GM19328 (cell line): ENCODE data around the gene KRT81.
"Not testable (repeated sequence)": the region's sequence is repeated elsewhere in the genome, so short reads cannot be mapped to it uniquely, and the experiment has no call there.

Source experiments
- ATAC-seq: cut with Tn5 transposase; IDR thresholded peaks from one replicate; pipeline ENCODE4 v1.9.1; 2021; ENCODE audit warnings: mild to moderate bottlenecking, moderate library complexity; ENCODE audit not compliant: unreplicated experiment

KRT81 gene

DNA sequence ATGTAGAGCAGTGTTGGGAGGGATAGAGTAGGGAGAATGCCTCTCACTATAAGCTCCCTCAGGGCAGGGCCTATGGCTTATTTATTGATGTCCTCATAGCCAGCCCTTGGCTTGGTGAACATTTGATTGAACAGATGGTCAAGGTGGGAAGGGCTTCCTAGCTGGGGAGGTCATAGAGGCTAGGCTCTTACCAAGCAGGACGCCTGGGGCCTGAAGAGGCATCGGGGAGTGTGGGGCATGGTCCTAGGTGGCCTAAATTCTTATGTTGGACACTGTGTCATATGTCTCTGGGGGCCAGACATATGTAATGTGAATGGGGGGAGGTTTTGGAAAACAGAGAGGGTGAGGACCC, 34.8 kb downstream of the KRT81 start:
- no peak for ATAC-seq

DNA sequence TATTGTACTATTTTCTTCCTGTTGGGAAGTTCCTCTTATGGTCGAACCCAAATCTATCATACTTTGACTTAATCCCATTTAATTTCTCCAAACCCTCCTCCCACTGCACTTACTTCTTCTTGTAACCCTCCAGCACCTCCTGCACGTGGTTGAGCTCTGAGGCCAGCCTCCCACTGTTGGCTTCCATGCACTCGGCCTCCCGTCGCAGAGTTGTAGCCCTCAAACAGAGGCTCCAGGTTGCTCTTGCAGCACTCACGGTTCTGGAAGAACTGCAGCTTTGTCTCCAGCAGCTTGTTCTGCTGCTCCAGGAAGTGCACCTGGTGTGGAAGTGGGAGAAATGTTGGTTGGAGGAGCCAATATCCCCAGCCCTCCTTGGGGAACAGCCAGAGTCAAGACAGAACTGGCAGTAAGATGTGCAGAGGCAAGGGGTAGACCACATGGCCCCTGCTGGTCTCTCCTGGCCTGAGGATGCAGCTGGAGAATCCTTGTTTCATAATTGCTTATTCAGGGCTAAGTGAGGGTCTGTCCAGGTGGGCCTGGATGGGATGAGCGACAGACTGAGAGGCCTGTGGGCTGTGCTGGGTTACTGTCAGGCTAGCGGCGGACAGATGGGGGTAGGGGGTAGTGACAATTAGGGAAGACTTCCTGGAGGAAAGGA, 35.3 kb downstream of the KRT81 start:
- ATAC-seq: no peak

DNA sequence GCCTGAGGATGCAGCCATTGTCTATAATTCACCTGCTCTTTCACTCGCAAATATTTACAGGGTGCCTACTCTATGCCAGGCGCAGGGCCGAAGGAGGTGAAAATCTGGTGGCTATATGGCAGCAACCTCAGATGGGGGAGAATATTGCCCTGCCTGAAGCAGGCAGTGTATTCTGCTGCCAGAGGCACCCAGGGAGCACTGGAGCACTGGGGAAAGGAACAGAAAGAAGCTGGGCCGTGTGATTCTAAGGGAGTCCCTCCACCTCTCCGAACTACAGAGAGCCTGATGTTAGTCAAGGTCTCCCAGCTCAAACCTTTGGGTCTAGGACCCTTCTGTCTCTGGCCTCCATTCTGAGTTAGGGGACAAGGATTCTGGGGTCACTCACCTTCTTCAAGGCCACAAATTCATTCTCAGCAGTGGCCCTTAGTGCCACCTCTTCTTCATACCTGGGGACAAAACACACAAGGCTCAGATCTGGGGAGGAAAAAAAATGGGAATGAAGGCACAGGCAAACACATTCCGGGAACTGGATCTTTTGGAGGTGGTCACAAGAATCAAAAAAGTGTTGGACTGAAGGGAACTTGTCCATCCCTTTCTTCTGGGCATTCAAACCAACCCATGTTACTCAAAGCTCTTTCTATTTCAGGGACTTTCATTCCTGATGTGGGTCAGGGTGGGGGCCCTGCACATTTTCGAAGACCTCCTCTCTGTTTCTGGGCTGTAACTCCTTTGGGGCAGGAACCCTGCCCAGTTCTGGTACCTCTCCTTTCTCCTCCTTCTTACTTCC, 36.2 kb downstream of the KRT81 start:
- no peak for ATAC-seq

DNA sequence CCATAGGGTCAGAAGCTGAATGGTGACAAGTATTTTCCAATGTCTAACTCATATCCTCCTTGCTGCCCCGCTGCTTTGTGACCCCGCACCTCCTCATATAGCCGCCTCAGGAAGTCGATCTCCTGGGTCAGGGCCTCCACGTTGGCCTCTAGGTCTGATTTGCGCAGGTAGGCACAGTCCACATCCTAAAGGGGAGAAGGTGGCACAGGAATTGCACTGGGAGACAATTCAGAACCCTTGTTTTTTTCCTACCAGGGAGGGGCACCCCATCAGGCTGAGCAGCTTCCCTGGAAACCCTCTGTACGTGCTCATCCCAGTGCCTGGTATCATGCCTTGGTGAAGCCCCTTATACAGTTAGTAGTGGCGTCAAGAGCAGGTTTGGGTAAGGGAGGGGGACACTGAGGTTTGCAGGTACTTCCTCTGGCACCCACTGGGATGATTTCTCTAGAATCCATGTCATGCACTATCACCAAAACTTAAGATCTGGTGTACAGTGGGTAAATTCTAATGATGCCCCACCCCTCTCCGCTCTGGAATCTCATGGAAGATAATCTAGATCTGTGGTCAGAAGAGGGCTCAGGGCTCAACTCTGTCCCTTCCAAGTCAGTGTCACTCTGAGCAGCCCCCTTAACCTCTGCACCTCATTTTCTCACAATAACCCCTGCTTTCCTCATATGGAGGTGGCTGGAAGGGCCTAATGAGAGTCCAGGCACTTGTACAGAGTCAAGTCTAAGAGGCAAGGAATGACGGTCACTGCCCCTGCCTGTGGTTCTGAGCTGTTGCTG, 37.0 kb downstream of the KRT81 start:
- ATAC-seq: no peak

DNA sequence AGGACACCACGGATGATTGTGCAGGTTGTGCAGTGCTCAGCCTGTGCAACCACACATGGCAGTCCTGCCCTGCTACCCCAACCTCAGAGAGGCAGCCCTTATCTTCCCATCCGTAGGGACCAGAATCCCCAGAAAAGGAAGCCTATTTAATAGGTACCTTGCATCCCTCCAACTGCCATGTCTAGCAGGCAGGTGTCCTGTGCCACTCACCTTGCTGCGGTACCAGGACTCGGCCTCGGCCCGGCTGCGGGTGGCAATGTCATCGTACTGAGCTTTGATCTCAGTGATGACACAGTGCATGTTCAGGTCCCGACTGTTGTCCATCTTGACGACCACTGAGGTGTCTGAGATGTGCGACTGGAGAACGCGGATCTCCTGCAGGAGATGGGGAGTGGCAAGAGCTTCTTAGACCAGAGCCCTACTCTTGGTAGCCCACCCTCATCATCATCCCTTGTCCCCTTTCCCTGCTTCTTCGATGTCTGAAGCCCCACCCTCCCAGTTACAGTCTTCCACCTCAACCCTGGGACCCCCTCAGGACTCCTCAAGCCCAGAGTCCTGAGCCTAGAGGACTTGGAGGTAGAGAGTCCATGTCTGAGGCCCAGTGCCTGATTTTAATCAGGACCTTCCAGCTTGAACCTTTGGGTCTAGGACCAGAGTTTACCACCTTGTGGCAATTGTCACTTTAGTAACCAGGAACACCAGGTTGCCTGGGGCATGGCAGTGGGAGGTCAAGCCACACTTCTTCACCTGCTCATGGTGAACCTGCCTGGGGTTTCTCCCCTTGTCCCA, 37.7 kb downstream of the KRT81 start:
- ATAC-seq: no peak

DNA sequence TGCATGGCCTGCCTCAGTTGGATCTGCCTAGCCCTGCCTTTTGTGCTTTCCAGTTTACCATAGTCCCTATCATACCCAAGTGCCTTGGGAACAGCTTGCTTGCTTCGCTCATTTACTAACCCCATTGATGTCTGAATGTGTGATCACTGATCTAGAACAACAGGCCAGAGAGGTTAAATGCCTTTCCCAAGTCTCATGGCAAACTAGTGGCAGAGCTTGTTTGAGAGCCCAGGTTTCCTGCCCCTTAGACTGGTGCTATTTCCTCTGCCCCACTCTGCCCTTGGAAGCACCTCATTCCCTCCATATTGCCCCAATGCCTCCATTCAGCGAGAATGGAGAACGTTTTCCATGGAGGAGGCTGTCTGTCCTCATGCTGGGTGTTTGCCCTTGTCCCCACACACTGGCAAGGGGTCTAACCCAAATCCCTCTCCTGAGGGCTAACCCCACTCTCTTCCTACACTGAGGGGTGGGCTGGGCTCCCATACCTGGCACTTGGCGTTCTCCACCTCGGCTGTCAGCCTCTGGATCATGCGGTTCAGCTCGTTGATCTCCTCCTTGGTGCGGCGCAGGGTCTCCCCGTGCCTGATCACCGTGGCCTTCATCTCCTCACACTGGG, 38.5 kb downstream of the KRT81 start:
- no peak for ATAC-seq

DNA sequence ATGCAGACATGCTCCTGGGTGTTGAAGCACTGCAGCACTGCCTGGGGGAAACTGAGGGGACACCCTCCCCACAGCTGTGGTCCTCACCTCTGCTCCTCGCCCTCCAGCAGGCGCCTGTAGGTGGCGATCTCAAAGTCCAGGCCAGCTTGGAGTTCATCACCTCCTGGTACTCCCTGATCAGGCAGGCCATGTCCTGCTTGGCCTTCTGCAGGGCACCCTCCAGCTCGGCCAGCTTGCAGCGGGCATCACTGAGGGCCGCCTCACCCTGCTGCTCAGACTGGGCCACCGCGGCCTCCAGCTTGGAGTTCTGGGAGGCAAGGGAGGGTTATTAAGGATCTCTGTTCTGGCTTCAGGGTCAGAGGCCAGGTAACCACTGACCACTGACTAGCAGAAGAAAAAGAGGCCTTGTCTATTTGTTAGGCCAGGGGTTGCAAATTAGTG, 39.1 kb downstream of the KRT81 start:
- not testable (repeated sequence) for ATAC-seq

DNA sequence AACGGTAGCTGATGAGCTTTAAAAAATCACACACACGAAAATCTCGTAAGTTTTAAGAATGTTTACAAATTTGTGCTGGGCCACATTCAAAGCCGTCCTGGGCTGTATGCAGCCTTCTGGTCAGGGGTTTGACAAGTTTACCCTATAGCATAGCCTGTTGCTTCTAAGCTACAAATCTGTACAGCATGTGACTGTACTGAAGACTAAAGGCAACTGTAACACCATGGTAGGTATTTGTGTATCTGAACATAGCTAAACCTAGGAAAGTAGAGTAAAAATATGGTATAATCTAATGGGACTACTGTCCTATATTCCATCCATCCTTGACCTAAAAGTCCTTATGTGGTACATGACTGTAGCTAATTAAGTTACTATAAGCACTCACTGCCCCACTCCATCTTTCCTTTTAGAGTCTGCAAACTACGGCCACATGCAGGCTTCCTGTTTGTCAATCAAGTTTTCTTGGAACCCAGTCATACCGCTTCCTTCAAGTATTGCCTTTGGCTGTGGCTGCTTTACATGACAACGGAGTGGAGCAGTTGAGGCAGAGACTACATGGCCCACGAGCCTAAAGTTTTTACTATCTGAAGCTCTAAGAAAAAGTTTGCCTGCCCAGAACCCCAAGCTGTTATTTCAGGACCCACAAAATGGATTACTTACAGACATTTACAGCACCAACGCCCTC, 39.8 kb downstream of the KRT81 start:
- ATAC-seq: no peak

DNA sequence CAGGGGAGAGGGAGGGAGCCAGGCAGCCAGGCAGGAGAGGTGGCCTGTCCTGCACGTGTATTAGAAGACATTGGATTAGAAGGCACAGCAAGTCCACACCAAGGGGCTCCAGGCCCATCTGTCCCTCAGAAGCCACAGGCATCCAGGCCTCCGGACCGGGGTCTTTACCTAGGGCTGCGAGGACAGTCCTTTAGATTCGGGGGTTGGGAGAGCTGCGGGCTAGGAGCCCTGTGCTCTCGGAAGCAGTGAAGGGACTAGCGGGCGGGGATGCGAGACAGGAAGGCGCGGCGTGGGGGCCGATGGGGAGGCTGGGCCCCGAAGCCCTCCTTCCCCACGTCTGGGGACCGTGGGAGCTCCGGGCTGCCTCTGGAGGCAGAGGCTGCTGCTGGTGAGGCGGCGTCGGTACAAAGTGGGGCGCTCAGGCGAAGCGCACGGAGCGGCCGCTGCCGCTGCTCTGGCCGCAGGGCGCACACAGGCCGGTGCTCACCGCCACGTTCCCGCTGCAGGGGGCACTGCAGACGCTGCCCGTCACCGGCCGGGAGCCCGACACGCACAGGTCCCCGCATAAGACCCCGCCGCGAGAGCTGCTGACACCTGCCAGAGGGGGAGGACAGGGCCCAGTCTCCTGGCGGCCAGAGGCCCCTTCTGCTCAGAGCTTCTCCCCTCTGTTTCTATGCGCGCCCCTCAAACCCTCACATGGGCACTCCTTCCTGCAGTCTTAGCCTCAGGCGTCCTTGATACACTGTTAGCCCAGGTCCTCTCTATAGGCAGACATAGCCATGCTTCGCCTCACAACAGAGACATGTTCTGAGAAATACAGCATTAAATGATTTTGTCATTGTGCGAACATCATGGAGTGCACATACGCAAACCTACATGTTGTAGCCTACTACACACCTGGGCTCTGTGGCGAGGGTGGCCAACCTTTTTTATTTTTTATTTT, 41.0 kb downstream of the KRT81 start:
- ATAC-seq: no peak

DNA sequence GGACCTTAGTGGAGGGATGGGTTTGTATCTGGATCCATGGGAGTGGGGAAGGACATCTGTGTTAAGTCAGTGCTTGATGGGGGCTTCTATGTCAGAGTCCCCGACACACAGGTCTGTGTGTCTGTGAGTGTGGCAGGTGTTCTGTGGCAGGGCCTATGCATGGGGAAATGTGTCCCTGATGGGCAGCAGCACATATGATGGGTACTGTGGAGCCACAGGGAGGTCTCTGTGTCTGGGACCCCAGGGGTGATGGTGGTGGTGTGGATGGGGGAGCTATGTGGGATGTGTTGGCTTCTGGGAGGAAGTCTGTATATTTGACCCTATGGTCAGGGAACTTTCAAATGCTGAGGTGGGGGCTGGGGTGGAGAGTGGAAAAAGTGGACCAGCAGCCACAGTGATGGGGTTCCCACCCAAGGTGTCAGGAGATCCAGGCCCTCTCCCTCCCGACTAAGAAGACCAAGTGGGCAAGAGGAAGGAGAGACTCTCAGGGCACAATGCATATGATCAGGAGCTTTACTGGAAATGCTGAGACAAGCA, 41.8 kb downstream of the KRT81 start:
- ATAC-seq: no peak

DNA sequence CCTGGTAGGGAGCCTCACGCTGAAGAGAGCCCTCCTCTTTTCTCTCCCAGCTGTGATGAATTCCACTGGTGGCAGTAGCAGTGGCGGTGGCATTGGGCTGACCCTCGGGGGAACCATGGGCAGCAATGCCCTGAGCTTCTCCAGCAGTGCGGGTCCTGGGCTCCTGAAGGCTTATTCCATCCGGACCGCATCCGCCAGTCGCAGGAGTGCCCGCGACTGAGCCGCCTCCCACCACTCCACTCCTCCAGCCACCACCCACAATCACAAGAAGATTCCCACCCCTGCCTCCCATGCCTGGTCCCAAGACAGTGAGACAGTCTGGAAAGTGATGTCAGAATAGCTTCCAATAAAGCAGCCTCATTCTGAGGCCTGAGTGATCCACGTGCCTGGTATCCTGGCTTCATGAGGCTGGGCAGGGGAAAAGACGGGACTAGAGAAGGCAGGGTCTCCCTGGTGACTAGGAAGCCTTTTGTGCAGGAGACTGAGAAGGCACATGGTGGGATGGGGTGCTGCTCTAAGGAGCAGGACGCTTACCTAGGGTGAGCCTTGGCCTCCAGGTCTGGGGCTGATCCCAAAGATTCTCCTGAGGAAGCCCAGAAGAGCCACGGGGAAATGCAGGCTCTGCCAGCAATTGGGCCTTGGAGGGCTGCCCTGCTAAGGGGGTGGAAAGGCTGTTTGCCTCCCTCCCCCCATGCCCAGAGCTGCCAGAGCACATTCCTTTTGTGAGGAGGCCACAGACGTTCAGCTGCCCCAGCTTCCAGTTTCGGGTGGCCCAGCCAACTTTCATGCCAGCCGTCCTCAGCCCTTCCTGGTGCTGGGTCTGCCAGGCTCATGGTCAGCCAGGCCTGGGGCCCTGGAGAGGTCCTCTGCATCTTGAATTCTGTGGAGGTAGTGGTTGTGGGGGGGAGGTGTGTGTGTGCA, 42.5 kb downstream of the KRT81 start:
- no peak for ATAC-seq

DNA sequence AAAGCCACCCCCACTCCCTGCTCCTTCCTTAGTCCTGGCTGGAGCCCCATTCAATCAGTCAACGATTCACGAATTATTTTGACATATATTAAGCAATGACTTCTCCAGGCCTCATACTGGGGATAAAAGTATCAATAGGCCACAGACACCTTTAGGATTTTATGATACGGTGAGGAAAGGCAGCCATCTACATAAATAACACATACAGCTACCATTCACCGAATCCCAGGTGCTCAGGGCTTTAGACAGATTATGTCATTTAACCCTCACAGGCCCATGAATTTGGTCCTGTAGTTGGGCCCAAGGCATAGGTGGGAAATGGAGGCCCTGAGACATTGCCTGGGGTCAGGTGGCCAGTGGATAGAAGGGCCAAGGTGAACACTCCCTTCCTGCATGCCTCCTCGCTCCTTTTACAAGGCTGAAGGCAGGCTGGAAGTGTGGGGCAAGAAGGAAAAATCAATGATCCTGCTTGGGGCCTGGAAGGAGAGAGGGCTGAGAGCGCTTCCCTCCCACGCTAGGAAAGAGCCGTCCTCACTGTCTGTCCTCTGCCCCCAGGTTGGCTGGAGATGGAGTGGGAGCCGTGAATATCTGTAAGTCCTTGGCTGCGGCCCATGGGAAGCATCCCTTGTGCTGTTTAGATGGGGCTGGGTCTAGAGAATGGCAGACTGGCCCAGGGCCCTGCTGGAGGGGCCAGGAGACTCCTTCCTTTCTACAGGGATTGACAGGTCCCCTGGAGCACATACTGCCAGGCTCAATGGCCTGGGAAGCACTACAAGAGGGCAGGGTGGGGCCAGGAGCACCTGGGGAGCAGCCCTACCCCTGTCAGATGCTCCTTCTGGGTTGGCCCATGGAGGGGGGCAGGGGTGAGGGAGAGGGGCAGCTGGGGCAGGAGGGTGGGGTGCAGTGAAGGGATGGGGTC, 43.5 kb downstream of the KRT81 start:
- ATAC-seq: no peak

DNA sequence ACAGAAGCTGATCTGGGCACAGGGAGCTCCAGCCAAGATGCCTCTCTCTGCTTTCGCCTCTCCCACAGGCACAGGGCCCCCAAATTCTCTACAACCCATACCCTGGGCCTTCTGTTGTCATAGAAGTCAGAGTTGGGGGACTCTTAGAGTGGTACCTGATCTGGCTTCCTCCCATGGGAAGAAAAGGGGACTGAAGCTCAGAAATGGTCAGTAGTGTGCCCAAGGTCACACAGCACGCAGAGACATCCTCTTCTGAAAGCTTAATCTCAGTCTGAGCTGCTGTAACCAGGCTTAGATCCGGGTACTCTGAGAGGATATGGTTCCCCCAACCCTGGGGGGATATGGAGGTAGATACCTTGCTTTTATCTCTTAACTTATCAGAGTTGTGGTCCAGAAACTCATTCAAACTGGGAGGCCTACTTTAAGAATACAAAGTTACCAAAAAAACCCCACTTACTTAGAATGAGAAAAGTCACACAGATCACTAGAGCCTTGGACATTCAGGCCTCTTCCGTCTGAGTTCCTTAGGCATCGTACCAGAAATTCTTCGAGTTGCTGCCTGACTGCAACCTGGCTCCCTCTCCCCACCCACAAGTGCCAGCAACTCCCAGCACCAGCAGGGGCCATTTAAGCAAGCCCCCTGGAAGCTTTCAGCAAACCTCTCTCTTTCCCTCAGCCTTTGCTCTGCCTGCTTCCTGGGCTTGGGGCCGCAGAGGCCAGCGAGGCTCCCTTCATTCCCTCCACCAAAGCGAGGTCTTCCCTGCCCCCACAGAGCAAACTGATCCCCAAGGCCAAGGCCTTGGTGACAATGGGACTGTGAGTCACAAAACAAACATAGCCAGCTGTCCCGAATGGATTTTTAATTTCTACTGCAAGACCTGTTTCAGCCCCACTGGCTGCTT, 44.4 kb downstream of the KRT81 start:
- no peak for ATAC-seq

DNA sequence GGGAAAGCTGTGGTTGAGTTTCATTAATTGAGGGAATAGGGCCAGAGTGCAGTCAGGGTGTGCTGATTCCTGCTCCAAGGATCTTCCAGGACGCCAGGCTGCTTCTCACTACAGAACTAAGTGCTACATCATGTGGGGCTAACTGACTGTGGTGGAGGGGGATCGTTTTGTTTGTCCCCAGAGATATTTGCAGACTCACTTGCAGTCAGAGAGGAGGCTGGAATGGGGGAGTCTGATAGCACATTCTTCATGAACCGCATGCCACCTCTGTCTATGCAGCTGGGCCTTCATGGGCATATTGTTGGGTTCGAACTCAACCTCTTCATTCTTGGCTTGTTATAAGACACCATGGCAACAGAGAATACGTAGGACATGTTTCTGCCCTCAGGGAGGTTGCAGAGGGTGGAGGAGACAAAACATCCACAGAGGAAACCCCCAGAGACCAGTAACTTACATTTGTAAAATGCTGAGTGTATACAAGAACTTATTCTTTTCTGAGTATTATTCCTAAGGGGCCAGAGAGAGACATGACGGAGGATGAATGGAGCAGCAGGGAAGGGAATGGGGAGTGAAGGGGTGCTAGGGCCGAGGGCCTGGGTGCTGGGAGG, 45.3 kb downstream of the KRT81 start:
- ATAC-seq: no peak
